ENCODE measurements around the gene KDM4D.
"Not testable (repeated sequence)": the region's sequence is repeated elsewhere in the genome, so short reads cannot be mapped to it uniquely, and the experiment has no call there.

Gene KDM4D

DNA sequence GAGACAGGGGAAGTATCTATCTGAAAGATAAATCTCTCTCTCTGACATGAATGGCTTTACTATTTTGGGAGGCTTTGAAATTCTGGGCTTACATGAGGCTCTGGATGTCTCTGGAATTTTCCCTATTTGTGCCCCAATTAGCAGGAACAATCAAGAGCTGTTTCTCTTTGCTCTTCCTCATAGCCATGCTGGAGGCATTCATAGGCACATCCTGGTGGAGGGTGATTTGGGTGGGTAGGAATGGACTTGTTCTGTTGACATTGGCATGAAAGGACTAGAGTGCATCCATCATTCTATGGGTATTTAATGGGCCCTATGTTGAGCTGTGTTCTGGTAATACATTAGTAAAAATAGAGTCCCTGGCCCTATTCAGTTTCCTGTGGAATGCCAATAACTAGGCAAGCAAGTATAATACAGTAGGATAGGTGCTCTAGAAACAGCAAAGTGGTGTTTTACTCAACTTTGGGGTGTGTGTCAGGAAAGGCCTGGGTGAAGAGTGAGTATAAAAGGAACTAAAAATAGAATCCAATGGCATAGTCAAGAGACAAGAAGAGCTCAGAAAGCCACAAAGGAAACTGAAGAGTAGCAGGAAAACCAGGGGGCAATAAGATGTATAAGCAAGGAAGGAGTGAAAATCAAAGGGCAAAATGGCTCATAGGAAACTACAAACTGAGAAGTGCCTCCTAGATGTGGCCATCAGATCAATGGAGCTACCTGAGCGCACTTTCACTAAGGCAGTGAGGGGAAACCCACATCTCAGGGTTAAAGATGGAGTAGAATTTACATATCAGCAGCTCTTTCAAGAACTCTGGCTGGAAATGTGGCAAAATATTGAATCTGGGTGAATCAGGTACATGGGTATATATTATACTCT lies 45.2 kb upstream of the KDM4D start:
- TF ChIP-seq, protein P1, sequence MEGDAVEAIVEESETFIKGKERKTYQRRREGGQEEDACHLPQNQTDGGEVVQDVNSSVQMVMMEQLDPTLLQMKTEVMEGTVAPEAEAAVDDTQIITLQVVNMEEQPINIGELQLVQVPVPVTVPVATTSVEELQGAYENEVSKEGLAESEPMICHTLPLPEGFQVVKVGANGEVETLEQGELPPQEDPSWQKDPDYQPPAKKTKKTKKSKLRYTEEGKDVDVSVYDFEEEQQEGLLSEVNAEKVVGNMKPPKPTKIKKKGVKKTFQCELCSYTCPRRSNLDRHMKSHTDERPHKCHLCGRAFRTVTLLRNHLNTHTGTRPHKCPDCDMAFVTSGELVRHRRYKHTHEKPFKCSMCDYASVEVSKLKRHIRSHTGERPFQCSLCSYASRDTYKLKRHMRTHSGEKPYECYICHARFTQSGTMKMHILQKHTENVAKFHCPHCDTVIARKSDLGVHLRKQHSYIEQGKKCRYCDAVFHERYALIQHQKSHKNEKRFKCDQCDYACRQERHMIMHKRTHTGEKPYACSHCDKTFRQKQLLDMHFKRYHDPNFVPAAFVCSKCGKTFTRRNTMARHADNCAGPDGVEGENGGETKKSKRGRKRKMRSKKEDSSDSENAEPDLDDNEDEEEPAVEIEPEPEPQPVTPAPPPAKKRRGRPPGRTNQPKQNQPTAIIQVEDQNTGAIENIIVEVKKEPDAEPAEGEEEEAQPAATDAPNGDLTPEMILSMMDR (conservative IDR thresholded peaks at IDR 0.05; ENCODE audit: low read depth, low read length) = no peak
- no peak for DNase-seq (ENCODE audit: low read depth)
- no peak overlapping the region for H3K4me3 ChIP-seq (ENCODE audit: low read length)

DNA sequence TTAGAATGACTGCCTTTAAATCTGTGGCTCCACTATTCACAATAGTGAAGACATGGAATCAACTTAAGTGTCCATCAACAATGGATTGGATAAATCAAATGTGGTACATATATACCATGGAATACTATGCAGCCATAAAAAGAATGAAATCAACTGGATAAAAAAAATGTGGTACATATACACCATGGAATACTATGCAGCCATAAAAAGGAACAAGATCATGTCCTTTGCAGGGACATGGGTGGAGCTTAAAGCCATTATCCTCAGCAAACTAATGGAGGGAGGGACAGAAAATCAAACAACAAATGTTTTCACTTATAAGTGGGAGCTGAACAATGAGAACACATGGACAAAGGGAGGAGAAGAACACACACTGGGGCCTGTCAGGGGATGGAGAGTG lies 41.4 kb upstream of the KDM4D start:
- not testable (repeated sequence) for H3K4me3 ChIP-seq (ENCODE audit: low read length); DNase-seq (ENCODE audit: low read depth)

DNA sequence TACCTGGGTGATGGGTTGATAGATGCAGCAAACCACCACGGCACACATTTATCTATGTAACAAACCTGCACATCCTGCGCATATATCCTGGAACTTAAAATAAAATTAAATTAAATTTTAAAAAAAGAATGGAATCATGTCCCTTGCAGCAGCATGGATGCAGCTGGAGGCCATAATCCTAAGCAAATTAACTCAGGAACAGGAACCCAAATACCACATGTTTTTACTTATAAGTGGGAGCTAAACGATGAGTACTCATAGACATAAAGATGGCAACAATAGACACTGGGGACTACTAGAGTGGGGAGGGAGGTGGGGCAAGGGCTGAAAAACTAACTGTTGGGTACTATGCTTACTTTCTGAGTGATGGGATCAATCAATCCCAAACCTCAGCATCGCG lies 41.0 kb upstream of the KDM4D start:
- DNase-seq (ENCODE audit: low read depth) = no peak
- H3K4me3 ChIP-seq (ENCODE audit: low read length) = no peak overlapping the region
- TF ChIP-seq, protein P1 (conservative IDR thresholded peaks at IDR 0.05; ENCODE audit: low read depth, low read length) = no peak

DNA sequence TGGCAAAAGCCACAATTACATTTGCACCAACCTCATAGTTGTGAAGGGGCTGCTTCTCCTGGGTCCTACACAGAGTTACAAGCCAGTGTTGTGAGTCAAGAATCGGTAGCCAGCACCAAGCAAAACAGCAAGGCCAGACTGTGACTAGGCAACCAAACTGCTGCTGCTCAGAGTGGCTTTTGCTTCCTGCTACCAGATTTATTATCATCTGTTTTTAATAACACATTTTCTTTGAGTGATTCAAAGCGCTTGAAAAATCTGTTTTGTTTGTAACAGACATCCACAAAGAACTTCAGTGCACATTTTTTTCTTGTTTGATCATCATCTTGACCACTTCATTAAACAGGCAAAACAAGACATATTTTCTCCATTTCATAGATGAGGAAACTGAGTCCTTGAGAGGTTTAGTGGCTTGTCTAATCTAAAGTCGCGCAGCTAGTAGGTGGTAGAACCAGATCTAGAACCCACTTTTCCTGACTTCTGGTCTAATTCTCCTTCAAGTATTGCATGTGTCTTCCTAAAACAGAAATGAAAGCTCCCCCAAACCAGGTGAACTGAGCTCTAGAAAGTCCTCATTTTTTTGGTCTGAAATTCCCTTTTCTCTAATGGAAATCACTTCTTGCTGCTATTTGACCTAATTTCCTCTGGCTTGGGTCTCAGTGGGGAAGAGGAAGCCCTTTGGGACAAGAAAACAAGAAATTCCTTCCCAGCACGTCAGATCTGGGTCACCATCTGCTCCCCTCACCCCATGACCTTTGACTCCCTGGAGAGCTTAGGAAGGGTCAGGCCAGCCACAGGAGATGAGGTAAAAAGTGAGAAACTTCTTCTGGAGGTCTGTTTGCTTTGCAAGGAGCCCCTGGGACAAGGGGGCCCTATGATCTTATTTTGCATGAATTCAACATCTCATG lies 40.0 kb upstream of the KDM4D start:
- H3K4me3 ChIP-seq (ENCODE audit: low read length) = no peak overlapping the region
- TF ChIP-seq, protein P1 (conservative IDR thresholded peaks at IDR 0.05; ENCODE audit: low read depth, low read length) = no peak
- peak; percentile 25 for DNase-seq (ENCODE audit: low read depth)

DNA sequence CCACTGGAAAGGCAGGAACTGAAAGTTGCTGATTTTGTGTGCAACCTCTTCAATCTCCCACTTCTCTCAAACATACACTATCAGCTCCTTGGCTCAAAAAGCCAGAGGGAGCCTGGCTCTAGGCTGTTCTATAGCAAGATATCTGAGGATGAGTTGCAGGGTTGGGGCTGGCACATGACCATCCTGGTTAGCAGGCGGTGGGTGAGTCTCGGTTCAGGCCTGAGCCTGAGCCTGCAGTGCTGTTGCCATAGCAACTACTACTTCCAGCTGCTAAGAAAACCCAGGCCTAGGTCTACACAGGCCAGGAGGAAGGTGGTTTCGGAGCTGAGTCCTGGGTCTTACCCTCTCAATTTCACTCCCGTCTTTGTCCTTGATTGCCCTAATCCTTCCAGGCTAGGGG lies 39.1 kb upstream of the KDM4D start:
- no peak overlapping the region for H3K4me3 ChIP-seq (ENCODE audit: low read length)
- TF ChIP-seq, protein P1 (conservative IDR thresholded peaks at IDR 0.05; ENCODE audit: low read depth, low read length) = no peak
- DNase-seq (ENCODE audit: low read depth) = peak; percentile 24

DNA sequence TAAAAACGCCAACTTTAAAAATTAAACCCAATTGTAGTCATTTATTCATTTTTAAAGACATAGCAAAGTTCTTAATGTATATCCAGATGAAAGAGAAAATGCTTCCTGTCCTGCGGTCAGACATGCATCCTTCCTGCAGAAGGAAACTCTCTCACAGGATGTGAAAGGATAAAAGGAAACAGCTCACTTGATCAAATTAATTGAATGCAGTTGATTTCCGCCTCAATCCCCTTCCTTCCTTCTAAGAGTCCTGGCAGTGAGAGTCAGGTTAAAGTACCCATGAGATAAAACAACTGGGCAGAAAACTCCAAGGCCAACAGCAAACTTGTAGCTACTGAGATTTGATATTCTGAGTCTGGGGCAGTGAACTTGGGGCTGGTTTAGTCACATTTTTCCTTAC lies 38.7 kb upstream of the KDM4D start:
- DNase-seq (ENCODE audit: low read depth) = no peak
- H3K4me3 ChIP-seq (ENCODE audit: low read length) = no peak overlapping the region
- TF ChIP-seq, protein P1 (conservative IDR thresholded peaks at IDR 0.05; ENCODE audit: low read depth, low read length) = no peak

Measured in retinal pigment epithelial cell (primary cell).